K562 (cell line): ENCODE data around the gene ALDH7A1. TPM values are rescaled to one million over a fixed set of nuclear protein-coding genes. Genes with fewer than 3 reads are reported as not detected.

ENCODE experiments used
- ATAC-seq: fragments of 200-7000 bp; cut with Tn5 transposase; 3 replicates; pipeline ENCODE4 v1.9.1; 2020; ENCODE audit warnings: moderate library complexity
- BruUV-seq: library from RNA; stranded (reverse); fragments of 400-500 nt; replicated peaks from 2 replicates; lab custom pipeline; 2021; lab: Mats Ljungman, UMichigan
- CTCF ChIA-PET: fragments of 300-600 bp; formaldehyde crosslinking; extraction: SDS; loops from one replicate; lab custom pipeline; 2021; ENCODE audit warnings: low intra/inter-chr PET ratio; lab: Yijun Ruan, JAX
- POLR2A ChIA-PET: fragments of 300-600, 350-650 bp; sonication (Branson Sonifier 250); formaldehyde crosslinking; extraction: SDS; loops from one replicate; lab custom pipeline; 2021; ENCODE audit warnings: antibody characterized with exemption, inconsistent platforms; lab: Yijun Ruan, JAX
- DNase-seq, 4 experiments: peaks; one replicate each; pipeline versions ENCODE4 v3.0.0 to v3.0.0-alpha.2; 2011 to 2018; ENCODE audit warnings: low spot score in 3 of 4, mixed read lengths in 3 of 4; ENCODE audit errors: extremely low read depth in 1 of 4
- FAIRE-seq: peaks from 2 replicates; lab custom pipeline; 2011; peaks lifted over from hg19 to GRCh38; lab: Jason Lieb, UNC
- H2AFZ ChIP-seq: 2 replicates; pipeline ENCODE4 v1.6.0; 2011; ENCODE audit warnings: low read depth, low read length, control low read depth, inconsistent platforms
- H3K27ac ChIP-seq: fragments of 200-600 bp; 3 replicates; pipeline ENCODE4 v1.8.0; 2011; ENCODE audit warnings: low read depth, mild to moderate bottlenecking, control low read depth, inconsistent platforms, low read length, moderate library complexity, mixed read lengths; ENCODE audit errors: extremely low read depth
- H3K27me3 ChIP-seq, 2 experiments: fragments of 300-600 bp in 1 of 2; 2 replicates in 1 of 2; 3 replicates in 1 of 2; pipeline versions ENCODE4 v1.6.0 to v1.8.0; 2011; ENCODE audit warnings: inconsistent platforms in 2 of 2, low read length in 2 of 2, mild to moderate bottlenecking in 1 of 2, mixed read lengths in 1 of 2, moderate library complexity in 1 of 2; ENCODE audit not compliant: control insufficient read depth in 2 of 2, insufficient read depth in 2 of 2
- H3K36me3 ChIP-seq: fragments of 300-600 bp; 3 replicates; pipeline ENCODE4 v1.8.0; 2011; ENCODE audit warnings: mild to moderate bottlenecking, low read length, inconsistent platforms; ENCODE audit not compliant: control insufficient read depth, insufficient read depth
- H3K4me1 ChIP-seq, 2 experiments: fragments of 200-600 bp in 1 of 2; replicated peaks in 1 of 2; 2 replicates in 1 of 2; 3 replicates in 1 of 2; pipeline versions ENCODE4 v1.5.1 to v1.8.0; 2011; ENCODE audit warnings: inconsistent platforms in 2 of 2, low read length in 2 of 2, mild to moderate bottlenecking in 1 of 2, mixed read lengths in 1 of 2, moderate library complexity in 1 of 2; ENCODE audit not compliant: control insufficient read depth in 2 of 2, insufficient read depth in 2 of 2
- H3K4me2 ChIP-seq: 2 replicates; pipeline ENCODE4 v1.6.1; 2011; ENCODE audit warnings: low read length, control low read depth, inconsistent platforms, mixed read lengths; ENCODE audit not compliant: insufficient read depth
- H3K4me3 ChIP-seq: fragments of 200-600 bp; sonication (generic), shearing (Covaris generic); 2 replicates; pipeline ENCODE4 v1.5.1; 2016; ENCODE audit warnings: control low read depth, inconsistent platforms
- H3K79me2 ChIP-seq: fragments of 200-600 bp; 3 replicates; pipeline ENCODE4 v1.8.0; 2011; ENCODE audit warnings: low read length, inconsistent platforms; ENCODE audit not compliant: control insufficient read depth, insufficient read depth
- H3K9ac ChIP-seq, 2 experiments: 2 replicates each; pipeline versions ENCODE4 v1.6.0 to v1.6.1; 2011; ENCODE audit warnings: low read depth in 2 of 2, low read length in 2 of 2, control low read depth in 1 of 2, inconsistent platforms in 1 of 2, mild to moderate bottlenecking in 1 of 2, mixed read lengths in 1 of 2; ENCODE audit not compliant: insufficient read depth in 1 of 2
- H3K9me1 ChIP-seq: one replicate; pipeline ENCODE4 v1.6.0; 2011; ENCODE audit warnings: inconsistent platforms, mild to moderate bottlenecking, low read length, moderate library complexity; ENCODE audit not compliant: control insufficient read depth, insufficient read depth
- H3K9me3 ChIP-seq: replicated peaks from 2 replicates; pipeline ENCODE4 v1.5.1; 2011; ENCODE audit warnings: low read depth, low read length, inconsistent platforms; ENCODE audit not compliant: control insufficient read depth, insufficient read depth
- H4K20me1 ChIP-seq: replicated peaks from 2 replicates; pipeline ENCODE4 v1.6.1; 2011; ENCODE audit warnings: low read length, inconsistent platforms, mixed read lengths; ENCODE audit not compliant: control insufficient read depth, insufficient read depth
- ATF6 ChIP-seq: sonication (generic); formaldehyde crosslinking; IDR thresholded peaks from 2 replicates; pipeline ENCODE4 v1.4.0; 2020; ENCODE audit warnings: mild to moderate bottlenecking, missing genetic modification reagents
- CREB3 ChIP-seq: fragments of 450-650 bp; conservative IDR thresholded peaks from 2 replicates; pipeline ENCODE4 v1.6.1; 2016; ENCODE audit warnings: missing genetic modification characterization, low read depth, mild to moderate bottlenecking, missing compliant biosample characterization, moderate library complexity
- DIDO1 ChIP-seq: fragments of 450-650 bp; IDR thresholded peaks from 2 replicates; pipeline ENCODE4 v1.6.1; 2016; ENCODE audit warnings: low read depth, missing biosample characterization, missing genetic modification characterization
- EP400 ChIP-seq: fragments of 450-650 bp; IDR thresholded peaks from 2 replicates; pipeline ENCODE4 v1.6.1; 2017; ENCODE audit warnings: antibody characterized with exemption, mild to moderate bottlenecking, moderate library complexity
- ESRRA ChIP-seq: fragments of 450-650 bp; IDR thresholded peaks from 2 replicates; pipeline ENCODE4 v1.6.1; 2014; ENCODE audit warnings: low read depth, mild to moderate bottlenecking, moderate library complexity, borderline replicate concordance
- MAFF ChIP-seq: IDR thresholded peaks from 2 replicates; pipeline ENCODE4 v1.6.1; 2012; ENCODE audit warnings: low read length, improper control_type of control experiment
- MAFG ChIP-seq: fragments of 450-650 bp; conservative IDR thresholded peaks from 2 replicates; pipeline ENCODE4 v1.6.1; 2016; ENCODE audit warnings: missing genetic modification characterization, missing compliant biosample characterization
- MAFK ChIP-seq: IDR thresholded peaks from 2 replicates; pipeline ENCODE4 v1.6.1; 2011; ENCODE audit warnings: low read length, improper control_type of control experiment
- PBX2 ChIP-seq, 2 experiments: IDR thresholded peaks in 1 of 2; conservative IDR thresholded peaks in 1 of 2; 2 replicates each; pipeline ENCODE4 v1.6.1; 2016; ENCODE audit warnings: low read depth in 2 of 2, mild to moderate bottlenecking in 1 of 2, missing compliant biosample characterization in 1 of 2, missing genetic modification characterization in 1 of 2, moderate library complexity in 1 of 2
- TRIM24 ChIP-seq, 2 experiments: fragments of 450-650 bp; IDR thresholded peaks; 2 replicates each; pipeline ENCODE4 v1.6.1; 2016
- WHSC1 ChIP-seq: IDR thresholded peaks from one replicate; pipeline ENCODE4 v1.6.1; 2012; ENCODE audit warnings: low read length, control low read depth, inconsistent platforms
- ZBTB1 ChIP-seq: sonication (generic); formaldehyde crosslinking; IDR thresholded peaks from 2 replicates; pipeline ENCODE4 v1.8.1; 2023; ENCODE audit warnings: missing genetic modification reagents, low read depth, mild to moderate bottlenecking, borderline replicate concordance
- ZBTB2 ChIP-seq: fragments of 450-650 bp; IDR thresholded peaks from 2 replicates; pipeline ENCODE4 v1.6.1; 2016; ENCODE audit warnings: antibody characterized with exemption
- ZFP1 ChIP-seq: fragments of 450-650 bp; formaldehyde crosslinking; IDR thresholded peaks from 2 replicates; pipeline ENCODE4 v1.4.0; 2020; ENCODE audit warnings: mild to moderate bottlenecking, mixed read lengths
- ZNF174 ChIP-seq: fragments of 250-450 bp; sonication (Bioruptor Pico); IDR thresholded peaks from 2 replicates; pipeline ENCODE4 v1.4.0; 2020; ENCODE audit warnings: mild to moderate bottlenecking
- ZNF316 ChIP-seq: fragments of 450-650 bp; IDR thresholded peaks from 2 replicates; pipeline ENCODE4 v1.6.1; 2016
- ZNF507 ChIP-seq: conservative IDR thresholded peaks from 2 replicates; pipeline ENCODE4 v1.6.1; 2017; ENCODE audit warnings: missing genetic modification characterization, missing compliant biosample characterization
- WGBS: fragments of 100-300 bp; shearing (Covaris generic); methylation state at CpG from one replicate; pipeline ENCODE4 v1.1.6; 2016; ENCODE audit warnings: low coverage, mixed read lengths; ENCODE audit not compliant: insufficient coverage; ENCODE audit errors: missing lambda C conversion rate; 5-methylcytosine and 5-hydroxymethylcytosine counted together
- in situ Hi-C: fragments of 300-500 bp; cut with MboI; formaldehyde crosslinking; loops from 4 replicates; pipeline ENCODE4 v1.15.0; 2018; ENCODE audit warnings: inconsistent platforms, mixed read lengths
- intact Hi-C: fragments of 100-400 bp; cut with micrococcal nuclease; formaldehyde crosslinking; loops from 2 replicates; pipeline ENCODE4 v1.14.2; 2022
- polyA plus RNA-seq, 8 experiments: library from polyadenylated mRNA; depleted of rRNA in 4 of 8; stranded (reverse) in 5 of 8; unstranded in 3 of 8; fragments of >200 nt; fragmentation: Nextera tagmentation in 2 of 8; fragmentation: Illumina TruSeq in 1 of 8; extraction: Ambion mirVana in 2 of 8; extraction: Trizol in 1 of 8; gene quantifications; 2 replicates each; pipeline versions ENCODE4 v1.2.1 to v1.2.3, GENCODE V29; 2011 to 2014; ENCODE audit warnings: inconsistent platforms in 1 of 8, missing spikeins in 1 of 8
- total RNA-seq, 7 experiments: library from RNA; depleted of rRNA in 6 of 7; stranded (reverse); fragments of >200 nt in 6 of 7; fragmentation: Illumina TruSeq in 2 of 7; extraction: Trizol in 2 of 7; gene quantifications; 2 replicates each; pipeline versions ENCODE4 v1.2.1 to v1.2.3, GENCODE V29; 2011 to 2021; ENCODE audit warnings: low replicate concordance in 1 of 7

ALDH7A1 gene
- total and polyA plus RNA-seq, 9 of the 15 experiments (the other 6 are each of a cell fraction or from before 2014, with no cell fraction given), result 0.04 to 0.49 TPM; not detected in 7

- no peaks in the 10 kb centered on the region for H3K36me3 ChIP-seq
- no TSS peak for BruUV-seq
- no peak overlapping the region for H3K27ac ChIP-seq
- no peak overlapping the region for H3K4me3 ChIP-seq
- H3K9me3 ChIP-seq, result no peaks in the 10 kb centered on the region
- ChIA-PET CTCF (no interaction called here), POLR2A (no interaction called here)
- FAIRE-seq (no peak), ATAC-seq (no peak), DNase-seq (no peak)
- H3K9ac ChIP-seq, result peak overlapping the region in 1 of 2 experiments; percentile 39; a peak in 1 of 4 replicates
- H4K20me1 ChIP-seq, result no peaks in the 10 kb centered on the region
- no peaks in the 10 kb centered on the region for H3K79me2 ChIP-seq
- peaks cover under 1 to 2% of the 10 kb centered on the region in 2 experiments; a peak in 1 of 5 replicates for H3K4me1 ChIP-seq
- WGBS, result 13% methylated on average over 1 of the region's 1 CpG
- no peak overlapping the region for H2AFZ ChIP-seq
- H3K4me2 ChIP-seq, result no peak overlapping the region
- in situ Hi-C loops (loop anchor here (5.0 kb wide), 1 partner anchor 774 kb away; no protein-coding TSS in a partner anchor), intact Hi-C loops (loop anchor here (5.0 kb wide), 2 partner anchors 109 to 949 kb away; no protein-coding TSS in a partner anchor)
- H3K27me3 ChIP-seq, result peaks cover 5 to 19% of the 10 kb centered on the region in 2 experiments; a peak in 4 of 5 replicates
- H3K9me1 ChIP-seq, result no peaks in the 10 kb centered on the region
- TF ChIP-seq DIDO1 (no peak), MAFF (peak; percentile 78), ATF6 (no peak), EP400 (no peak), ESRRA (no peak), MAFG (tag) (peak; percentile 85), MAFK (peak; percentile 75), ZNF174 (CRISPR knock-in tag) (no peak), ZNF507 (tag) (no peak), TRIM24 (IDR thresholded peaks at IDR 0.05) (no peak), ZFP1 (CRISPR knock-in tag) (no peak), CREB3 (tag) (no peak), PBX2 (CRISPR knock-in tag; IDR thresholded peaks at IDR 0.05; ENCODE audit: low read depth) (no peak), PBX2 (tag; conservative IDR thresholded peaks at IDR 0.05; ENCODE audit: low read depth) (no peak), ZNF316 (peak; percentile 95), ZBTB2 (no peak), ZBTB1 (no peak), WHSC1 (no peak)
These were observed 52.0 kb downstream of the ALDH7A1 start for GRCh38 chr5:126543009-126543408.
